IMR-90 (cell line): Measurements from ENCODE around the gene CRY2.

Source experiments
- CEBPB ChIP-seq: IDR thresholded peaks from 2 replicates; pipeline ENCODE4 v1.6.1; 2012; ENCODE audit warnings: low read depth, low read length, improper control_type of control experiment
- FOS ChIP-seq: fragments of 150-350 bp; IDR thresholded peaks from 2 replicates; pipeline ENCODE4 v1.6.1; 2016; ENCODE audit warnings: low read depth, low read length
- MAFK ChIP-seq: IDR thresholded peaks from 2 replicates; pipeline ENCODE4 v1.6.1; 2012; ENCODE audit warnings: low read depth, low read length, improper control_type of control experiment
- MAZ ChIP-seq: IDR thresholded peaks from 2 replicates; pipeline ENCODE4 v1.6.1; 2012; ENCODE audit warnings: low read depth, mild to moderate bottlenecking, low read length, improper control_type of control experiment, moderate library complexity, borderline replicate concordance
- MXI1 ChIP-seq: IDR thresholded peaks from 2 replicates; pipeline ENCODE4 v1.6.1; 2012; ENCODE audit warnings: low read depth, mild to moderate bottlenecking, low read length, moderate library complexity, borderline replicate concordance
- POLR2A ChIP-seq: IDR thresholded peaks from 2 replicates; pipeline ENCODE4 v1.6.1; 2012; ENCODE audit warnings: mild to moderate bottlenecking, low read depth, low read length
- RAD21 ChIP-seq: IDR thresholded peaks from 2 replicates; pipeline ENCODE4 v1.6.1; 2012; ENCODE audit warnings: low read length, improper control_type of control experiment
- RCOR1 ChIP-seq: IDR thresholded peaks from 2 replicates; pipeline ENCODE4 v1.6.1; 2012; ENCODE audit warnings: mild to moderate bottlenecking, low read length, improper control_type of control experiment; ENCODE audit not compliant: insufficient replicate concordance
- RFX5 ChIP-seq: IDR thresholded peaks from 2 replicates; pipeline ENCODE4 v1.8.0; 2012; ENCODE audit warnings: low read depth, mild to moderate bottlenecking, low read length, moderate library complexity
- SMC3 ChIP-seq: fragments of 150-350 bp; IDR thresholded peaks from 2 replicates; pipeline ENCODE4 v1.6.1; 2016; ENCODE audit warnings: low read depth, mild to moderate bottlenecking, antibody characterized with exemption, low read length, moderate library complexity
- TF ChIP-seq, protein P1 (sequence below): conservative IDR thresholded peaks from 2 replicates; pipeline ENCODE4 v1.5.1; 2012; ENCODE audit warnings: mild to moderate bottlenecking, low read depth, low read length, improper control_type of control experiment
- TF ChIP-seq, protein P2 (sequence below): fragments of 150-350 bp; IDR thresholded peaks from 2 replicates; pipeline ENCODE4 v1.6.1; 2017; ENCODE audit warnings: mild to moderate bottlenecking, antibody characterized with exemption, low read length, low read depth
- TF ChIP-seq, protein P3 (sequence below): fragments of 150-350 bp; IDR thresholded peaks from 2 replicates; pipeline ENCODE4 v1.6.1; 2016; ENCODE audit warnings: low read depth, mild to moderate bottlenecking, low read length, moderate library complexity, borderline replicate concordance

DNA sequence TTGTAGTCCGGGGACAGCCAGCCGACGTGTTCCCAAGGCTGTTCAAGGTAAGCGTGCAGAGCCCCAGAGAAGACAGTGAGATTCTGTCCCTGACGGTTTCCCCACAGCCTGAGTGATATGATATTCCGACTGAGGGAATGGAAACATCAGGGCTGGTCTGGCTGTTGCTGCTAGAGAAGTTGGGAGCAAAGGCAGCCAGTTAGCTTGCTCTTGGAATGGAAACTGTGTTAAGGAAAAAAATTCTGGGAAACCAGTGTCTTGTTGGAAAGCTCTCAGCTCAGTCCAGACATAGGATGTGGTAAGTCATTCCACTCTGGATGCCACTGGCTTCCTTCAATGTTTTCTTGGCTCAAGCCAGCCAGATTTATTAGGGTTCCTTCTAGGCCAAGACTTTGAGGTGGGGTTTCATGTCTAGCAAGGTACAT lies 8.8 kb downstream of the CRY2 start:
- TF ChIP-seq, protein P1, sequence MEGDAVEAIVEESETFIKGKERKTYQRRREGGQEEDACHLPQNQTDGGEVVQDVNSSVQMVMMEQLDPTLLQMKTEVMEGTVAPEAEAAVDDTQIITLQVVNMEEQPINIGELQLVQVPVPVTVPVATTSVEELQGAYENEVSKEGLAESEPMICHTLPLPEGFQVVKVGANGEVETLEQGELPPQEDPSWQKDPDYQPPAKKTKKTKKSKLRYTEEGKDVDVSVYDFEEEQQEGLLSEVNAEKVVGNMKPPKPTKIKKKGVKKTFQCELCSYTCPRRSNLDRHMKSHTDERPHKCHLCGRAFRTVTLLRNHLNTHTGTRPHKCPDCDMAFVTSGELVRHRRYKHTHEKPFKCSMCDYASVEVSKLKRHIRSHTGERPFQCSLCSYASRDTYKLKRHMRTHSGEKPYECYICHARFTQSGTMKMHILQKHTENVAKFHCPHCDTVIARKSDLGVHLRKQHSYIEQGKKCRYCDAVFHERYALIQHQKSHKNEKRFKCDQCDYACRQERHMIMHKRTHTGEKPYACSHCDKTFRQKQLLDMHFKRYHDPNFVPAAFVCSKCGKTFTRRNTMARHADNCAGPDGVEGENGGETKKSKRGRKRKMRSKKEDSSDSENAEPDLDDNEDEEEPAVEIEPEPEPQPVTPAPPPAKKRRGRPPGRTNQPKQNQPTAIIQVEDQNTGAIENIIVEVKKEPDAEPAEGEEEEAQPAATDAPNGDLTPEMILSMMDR, result no peak
- TF ChIP-seq POLR2A (no peak), RAD21 (no peak), CEBPB (no peak), MAZ (no peak), RCOR1 (no peak), MAFK (no peak), FOS (no peak), RFX5 (no peak), SMC3 (no peak), MXI1 (no peak)
- TF ChIP-seq, protein P2, sequence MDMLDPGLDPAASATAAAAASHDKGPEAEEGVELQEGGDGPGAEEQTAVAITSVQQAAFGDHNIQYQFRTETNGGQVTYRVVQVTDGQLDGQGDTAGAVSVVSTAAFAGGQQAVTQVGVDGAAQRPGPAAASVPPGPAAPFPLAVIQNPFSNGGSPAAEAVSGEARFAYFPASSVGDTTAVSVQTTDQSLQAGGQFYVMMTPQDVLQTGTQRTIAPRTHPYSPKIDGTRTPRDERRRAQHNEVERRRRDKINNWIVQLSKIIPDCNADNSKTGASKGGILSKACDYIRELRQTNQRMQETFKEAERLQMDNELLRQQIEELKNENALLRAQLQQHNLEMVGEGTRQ, result no peak
- TF ChIP-seq, protein P3, sequence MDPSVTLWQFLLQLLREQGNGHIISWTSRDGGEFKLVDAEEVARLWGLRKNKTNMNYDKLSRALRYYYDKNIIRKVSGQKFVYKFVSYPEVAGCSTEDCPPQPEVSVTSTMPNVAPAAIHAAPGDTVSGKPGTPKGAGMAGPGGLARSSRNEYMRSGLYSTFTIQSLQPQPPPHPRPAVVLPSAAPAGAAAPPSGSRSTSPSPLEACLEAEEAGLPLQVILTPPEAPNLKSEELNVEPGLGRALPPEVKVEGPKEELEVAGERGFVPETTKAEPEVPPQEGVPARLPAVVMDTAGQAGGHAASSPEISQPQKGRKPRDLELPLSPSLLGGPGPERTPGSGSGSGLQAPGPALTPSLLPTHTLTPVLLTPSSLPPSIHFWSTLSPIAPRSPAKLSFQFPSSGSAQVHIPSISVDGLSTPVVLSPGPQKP, result no peak
